H1 (cell line): ENCODE measurements around the gene SLC13A3. TPM values are rescaled to one million over a fixed set of nuclear protein-coding genes. Genes with fewer than 3 reads are reported as not detected.

Source experiments
- CTCF ChIA-PET: fragments of 300-600 bp; sonication (Branson Sonifier 250); formaldehyde crosslinking; loops from one replicate; lab custom pipeline; 2021; ENCODE audit not compliant: partially characterized antibody; lab: Charles Lee
- POLR2A ChIA-PET: fragments of 300-600 bp; sonication (Branson Sonifier 250); formaldehyde crosslinking; loops from one replicate; lab custom pipeline; 2021; ENCODE audit warnings: inconsistent platforms; ENCODE audit not compliant: partially characterized antibody; lab: Charles Lee
- DNase-seq, 2 experiments: peaks; one replicate each; pipeline versions ENCODE4 v3.0.0 to v3.0.0-alpha.2; 2010 to 2022; ENCODE audit warnings: low spot score in 2 of 2, low read depth in 1 of 2, mixed read lengths in 1 of 2
- FAIRE-seq: peaks from 2 replicates; lab custom pipeline; 2011; peaks lifted over from hg19 to GRCh38; lab: Jason Lieb, UNC
- H2AFZ ChIP-seq: 2 replicates; pipeline ENCODE4 v1.8.1; 2012; ENCODE audit warnings: low read length, inconsistent platforms
- H2AK5ac ChIP-seq: 2 replicates; pipeline ENCODE4 v1.6.1; 2013; ENCODE audit warnings: low read depth, low read length
- H2BK120ac ChIP-seq: replicated peaks from 2 replicates; pipeline ENCODE3; 2013; ENCODE audit warnings: low read depth, low read length, inconsistent platforms
- H2BK12ac ChIP-seq: 2 replicates; pipeline ENCODE4 v1.6.1; 2013; ENCODE audit warnings: low read depth, low read length
- H2BK15ac ChIP-seq: 2 replicates; pipeline ENCODE4 v1.6.1; 2013; ENCODE audit warnings: low read length
- H2BK20ac ChIP-seq: 2 replicates; pipeline ENCODE4 v1.6.1; 2013; ENCODE audit warnings: low read length
- H2BK5ac ChIP-seq: 2 replicates; pipeline ENCODE4 v1.6.1; 2013; ENCODE audit warnings: low read depth, low read length
- H3K14ac ChIP-seq: 2 replicates; pipeline ENCODE4 v1.6.1; 2013; ENCODE audit warnings: inconsistent platforms; ENCODE audit not compliant: insufficient read length
- H3K18ac ChIP-seq: 2 replicates; pipeline ENCODE4 v1.6.1; 2013; ENCODE audit warnings: low read length; ENCODE audit errors: extremely low read depth
- H3K23ac ChIP-seq: 2 replicates; pipeline ENCODE4 v1.6.1; 2013; ENCODE audit warnings: inconsistent platforms; ENCODE audit not compliant: insufficient read length
- H3K23me2 ChIP-seq: 2 replicates; pipeline ENCODE4 v1.6.1; 2013; ENCODE audit warnings: low read depth, low read length
- H3K27ac ChIP-seq: 2 replicates; pipeline ENCODE4 v1.6.1; 2011; ENCODE audit warnings: low read depth, low read length, inconsistent platforms
- H3K27me3 ChIP-seq, 4 experiments: replicated peaks in 1 of 4; 1 replicate in 1 of 4; 2 replicates in 3 of 4; pipeline versions ENCODE4 v1.6.1 to v1.8.1; 2011 to 2013; ENCODE audit warnings: low read length in 3 of 4, mild to moderate bottlenecking in 3 of 4, inconsistent platforms in 2 of 4, mixed read lengths in 2 of 4, moderate library complexity in 1 of 4; ENCODE audit not compliant: control insufficient read depth in 3 of 4, insufficient read depth in 3 of 4; ENCODE audit errors: extremely low read depth in 1 of 4
- H3K36me3 ChIP-seq, 4 experiments: 2 replicates each; pipeline versions ENCODE4 v1.6.1 to v1.8.1; 2011 to 2013; ENCODE audit warnings: mild to moderate bottlenecking in 4 of 4, low read length in 3 of 4, moderate library complexity in 2 of 4, control low read depth in 1 of 4, inconsistent platforms in 1 of 4; ENCODE audit not compliant: insufficient read depth in 4 of 4, control insufficient read depth in 2 of 4
- H3K4ac ChIP-seq: replicated peaks from 2 replicates; pipeline ENCODE3; 2013; ENCODE audit warnings: low read length, low read depth, mixed read lengths, inconsistent platforms; ENCODE audit not compliant: insufficient read length
- H3K4me1 ChIP-seq, 4 experiments: replicated peaks in 1 of 4; 1 replicate in 1 of 4; 2 replicates in 3 of 4; pipeline versions ENCODE4 v1.6.1 to v1.8.1; 2011 to 2013; ENCODE audit warnings: low read length in 3 of 4, inconsistent platforms in 2 of 4, mixed read lengths in 1 of 4; ENCODE audit not compliant: insufficient read depth in 4 of 4, control insufficient read depth in 3 of 4
- H3K4me2 ChIP-seq, 2 experiments: 2 replicates each; pipeline versions ENCODE4 v1.6.1 to v1.8.1; 2011 to 2013; ENCODE audit warnings: low read depth in 2 of 2, low read length in 2 of 2, control low read depth in 1 of 2, inconsistent platforms in 1 of 2, mild to moderate bottlenecking in 1 of 2; ENCODE audit not compliant: insufficient read depth in 1 of 2
- H3K4me3 ChIP-seq, 4 experiments: fragments of 200-600, 300-600 bp in 1 of 4; sonication (generic), shearing (Covaris generic), sonication (Bioruptor Twin) in 1 of 4; 2 replicates each; pipeline versions ENCODE4 v1.5.1 to v1.8.1; 2011 to 2016; ENCODE audit warnings: low read length in 4 of 4, low read depth in 3 of 4, control low read depth in 2 of 4, inconsistent platforms in 2 of 4, mild to moderate bottlenecking in 2 of 4, mixed read lengths in 1 of 4, moderate library complexity in 1 of 4; ENCODE audit not compliant: insufficient read depth in 2 of 4; ENCODE audit errors: extremely low read depth in 1 of 4
- H3K56ac ChIP-seq: replicated peaks from 2 replicates; pipeline ENCODE3; 2013; ENCODE audit warnings: low read depth, mild to moderate bottlenecking, mixed read lengths, low read length, inconsistent platforms; ENCODE audit not compliant: insufficient read length
- H3K79me1 ChIP-seq: 2 replicates; pipeline ENCODE4 v1.6.1; 2013; ENCODE audit warnings: low read depth, low read length, control low read depth
- H3K79me2 ChIP-seq, 2 experiments: 2 replicates each; pipeline versions ENCODE4 v1.6.1 to v1.8.1; 2012 to 2013; ENCODE audit warnings: low read length in 2 of 2, mild to moderate bottlenecking in 2 of 2, inconsistent platforms in 1 of 2; ENCODE audit not compliant: insufficient read depth in 2 of 2, control insufficient read depth in 1 of 2
- H3K9ac ChIP-seq, 4 experiments: replicated peaks in 1 of 4; 1 replicate in 1 of 4; 2 replicates in 3 of 4; pipeline versions ENCODE4 v1.6.1 to v1.8.1; 2011 to 2013; ENCODE audit warnings: low read depth in 3 of 4, low read length in 3 of 4, control low read depth in 2 of 4, mild to moderate bottlenecking in 2 of 4, moderate library complexity in 2 of 4, inconsistent platforms in 1 of 4; ENCODE audit errors: extremely low read depth in 1 of 4
- H3K9me3 ChIP-seq, 2 experiments: 2 replicates each; pipeline versions ENCODE4 v1.6.1 to v1.8.1; 2012 to 2013; ENCODE audit warnings: mild to moderate bottlenecking in 2 of 2, moderate library complexity in 2 of 2, control low read depth in 1 of 2, inconsistent platforms in 1 of 2, low read depth in 1 of 2, low read length in 1 of 2, mixed read lengths in 1 of 2; ENCODE audit not compliant: insufficient read depth in 2 of 2
- H4K20me1 ChIP-seq, 2 experiments: replicated peaks in 1 of 2; 2 replicates each; pipeline versions ENCODE3 to v1.8.1; 2011 to 2013; ENCODE audit warnings: inconsistent platforms in 2 of 2, low read length in 2 of 2, mild to moderate bottlenecking in 1 of 2; ENCODE audit not compliant: insufficient read depth in 2 of 2, control insufficient read depth in 1 of 2
- H4K5ac ChIP-seq: 2 replicates; pipeline ENCODE4 v1.6.1; 2013; ENCODE audit warnings: low read length, low read depth, mixed read lengths, inconsistent platforms; ENCODE audit not compliant: insufficient read length
- H4K8ac ChIP-seq: 2 replicates; pipeline ENCODE4 v1.8.0; 2013; ENCODE audit warnings: mild to moderate bottlenecking, moderate library complexity, low read length, inconsistent platforms; ENCODE audit not compliant: insufficient read depth; ENCODE audit errors: extremely low read depth
- H4K91ac ChIP-seq: replicated peaks from 2 replicates; pipeline ENCODE3; 2013; ENCODE audit warnings: low read length, mixed read lengths, inconsistent platforms; ENCODE audit not compliant: insufficient read length
- HDAC2 ChIP-seq, 2 experiments: fragments of 300-600 bp in 1 of 2; sonication (generic) in 1 of 2; IDR thresholded peaks; 2 replicates each; pipeline ENCODE4 v1.6.1; 2011 to 2012; ENCODE audit warnings: low read depth in 2 of 2, low read length in 2 of 2, mild to moderate bottlenecking in 2 of 2, moderate library complexity in 2 of 2, borderline replicate concordance in 1 of 2, inconsistent platforms in 1 of 2
- WGBS, 2 experiments: shearing (Covaris generic) in 1 of 2; methylation state at CpG; one replicate each; pipeline versions ENCODE4 v1.1.6 to v1.1.7; 2013 to 2015; ENCODE audit warnings: low lambda C conversion rate in 2 of 2, mixed read lengths in 2 of 2, inconsistent platforms in 1 of 2, low coverage in 1 of 2, missing lambda C conversion rate in 1 of 2; ENCODE audit not compliant: insufficient replicate concordance in 2 of 2, insufficient coverage in 1 of 2, insufficient read length in 1 of 2; ENCODE audit errors: extremely low coverage in 1 of 2, missing lambda C conversion rate in 1 of 2; 5-methylcytosine and 5-hydroxymethylcytosine counted together
- polyA plus RNA-seq, 7 experiments: library from polyadenylated mRNA; depleted of rRNA in 3 of 7; stranded (reverse) in 5 of 7; unstranded in 2 of 7; fragments of >200 nt in 5 of 7; fragments of 200-250 nt in 2 of 7; gene quantifications; 1 replicate in 5 of 7; 2 replicates in 1 of 7; 4 replicates in 1 of 7; pipeline versions ENCODE4 v1.2.1 to v1.2.3, GENCODE V29; 2011 to 2013; ENCODE audit warnings: missing spikeins in 2 of 7, mixed read lengths in 2 of 7
- total RNA-seq: library from RNA; stranded (reverse); fragmentation: NEBNext Ultra II Directional; extraction: Animal tissue kit (Norgen Biotek cat#: 25700); gene quantifications from 2 replicates; pipeline ENCODE4 v1.2.1, GENCODE V29; 2021

The SLC13A3 gene
- total and polyA plus RNA-seq, 2 of the 8 experiments (the other 6 are each of a cell fraction or from before 2014, with no cell fraction given) = 9.4 to 12.6 TPM

GRCh38 chr20:46607191-46607848, 43.9 kb downstream of the SLC13A3 start:
- no peak for FAIRE-seq
- CTCF ChIA-PET = interaction anchor here (1.0 to 1.4 kb wide), 4 partner anchors 9 to 73 kb away, joined by 3 to 5 read pairs (median 4); no protein-coding TSS in a partner anchor

More at GRCh38 chr20:46607191-46607848, 43.9 kb downstream of the SLC13A3 start:
- 84% methylated on average over 4 of the region's 4 CpGs; no CpG with 5 or more reads in 1 of the 2 experiments for WGBS, 2 experiments
- no peak overlapping the region for H3K14ac ChIP-seq
- no peaks in the 10 kb centered on the region for H3K36me3 ChIP-seq
- no peak overlapping the region for H2BK20ac ChIP-seq
- H3K56ac ChIP-seq = no peak overlapping the region
- H2BK5ac ChIP-seq = no peak overlapping the region
- no peaks in the 10 kb centered on the region for H4K20me1 ChIP-seq
- H3K9me3 ChIP-seq = no peaks in the 10 kb centered on the region
- H3K27ac ChIP-seq = no peak overlapping the region
- H3K4me3 ChIP-seq = no peak overlapping the region
- H3K4me1 ChIP-seq = no peaks in the 10 kb centered on the region
- H3K23ac ChIP-seq = no peak overlapping the region
- no peak for DNase-seq
- no peak overlapping the region for H3K4me2 ChIP-seq
- H3K27me3 ChIP-seq = no peaks in the 10 kb centered on the region
- H3K9ac ChIP-seq = no peak overlapping the region
- no peak overlapping the region for H3K18ac ChIP-seq
- H3K4ac ChIP-seq = no peak overlapping the region
- no peak overlapping the region for H2BK120ac ChIP-seq
- H2AK5ac ChIP-seq = no peak overlapping the region
- no peaks in the 10 kb centered on the region for H3K79me2 ChIP-seq
- H3K79me1 ChIP-seq = no peaks in the 10 kb centered on the region
- no peak for TF ChIP-seq HDAC2 (IDR thresholded peaks at IDR 0.05; ENCODE audit: borderline replicate concordance in 1 of 2, low read depth in 2 of 2, low read length in 2 of 2)
- H2AFZ ChIP-seq = no peak overlapping the region
- no peaks in the 10 kb centered on the region for H3K23me2 ChIP-seq
- H2BK15ac ChIP-seq = no peak overlapping the region
- no peak overlapping the region for H2BK12ac ChIP-seq
- POLR2A ChIA-PET = no interaction called here
- H4K5ac ChIP-seq = no peak overlapping the region
- no peak overlapping the region for H4K91ac ChIP-seq
- H4K8ac ChIP-seq = no peak overlapping the region
